HepG2 (cell line): ENCODE results near the gene OPRL1. TPM values are rescaled to one million over a fixed set of nuclear protein-coding genes. Genes with fewer than 3 reads are reported as not detected.

Experiments
- ARNT ChIP-seq: fragments of 450-650 bp; IDR thresholded peaks from 2 replicates; pipeline ENCODE4 v1.6.1; 2017
- CREB3 ChIP-seq: sonication (generic); formaldehyde crosslinking; IDR thresholded peaks from 2 replicates; pipeline ENCODE4 v1.5.0; 2020; ENCODE audit warnings: missing genetic modification reagents
- E2F5 ChIP-seq: sonication (generic); formaldehyde crosslinking; conservative IDR thresholded peaks from 2 replicates; pipeline ENCODE4 v1.4.0; 2020; ENCODE audit warnings: missing genetic modification reagents
- GABPA ChIP-seq, 2 experiments: IDR thresholded peaks; 2 replicates each; pipeline ENCODE4 v1.6.1; 2011 to 2016; ENCODE audit warnings: low read depth in 2 of 2, low read length in 1 of 2, missing biosample characterization in 1 of 2, missing genetic modification characterization in 1 of 2
- HDAC1 ChIP-seq: sonication (generic); formaldehyde crosslinking; IDR thresholded peaks from 2 replicates; pipeline ENCODE4 v1.5.1; 2020; ENCODE audit warnings: mild to moderate bottlenecking, missing genetic modification reagents
- HMGA1 ChIP-seq: sonication (generic); formaldehyde crosslinking; conservative IDR thresholded peaks from 2 replicates; pipeline ENCODE4 v1.4.0; 2020; ENCODE audit warnings: missing genetic modification reagents
- KAT8 ChIP-seq: IDR thresholded peaks from 2 replicates; pipeline ENCODE4 v1.6.1; 2016; ENCODE audit warnings: missing genetic modification reagents, missing compliant biosample characterization
- MEIS2 ChIP-seq: sonication (generic); formaldehyde crosslinking; IDR thresholded peaks from 2 replicates; pipeline ENCODE4 v1.9.0; 2021; ENCODE audit warnings: mild to moderate bottlenecking, missing genetic modification reagents
- NAIF1 ChIP-seq: sonication (generic); formaldehyde crosslinking; IDR thresholded peaks from 2 replicates; pipeline ENCODE4 v1.5.0; 2020; ENCODE audit warnings: mild to moderate bottlenecking, missing genetic modification reagents, borderline replicate concordance
- NFIC ChIP-seq: IDR thresholded peaks from 2 replicates; pipeline ENCODE4 v1.6.1; 2012; ENCODE audit warnings: mild to moderate bottlenecking, low read length, inconsistent platforms
- PRMT3 ChIP-seq: sonication (generic); formaldehyde crosslinking; IDR thresholded peaks from 2 replicates; pipeline ENCODE4 v1.8.1; 2022; ENCODE audit warnings: low read depth, mild to moderate bottlenecking, moderate library complexity, missing genetic modification reagents, borderline replicate concordance
- SP1 ChIP-seq, 2 experiments: fragments of 450-650 bp in 1 of 2; sonication (generic) in 1 of 2; formaldehyde crosslinking in 1 of 2; IDR thresholded peaks; 2 replicates each; pipeline versions ENCODE4 v1.4.0 to v1.6.1; 2016 to 2020; ENCODE audit warnings: missing genetic modification reagents in 1 of 2
- ZFP1 ChIP-seq: IDR thresholded peaks from 2 replicates; pipeline ENCODE4 v1.6.1; 2016
- ZNF205 ChIP-seq: IDR thresholded peaks from 2 replicates; pipeline ENCODE4 v1.6.1; 2018; ENCODE audit warnings: missing biosample characterization, missing genetic modification reagents
- ZNF503 ChIP-seq: sonication (generic); formaldehyde crosslinking; IDR thresholded peaks from 2 replicates; pipeline ENCODE4 v1.4.0; 2020; ENCODE audit warnings: missing genetic modification reagents
- polyA plus RNA-seq, 8 experiments: library from polyadenylated mRNA; depleted of rRNA in 3 of 8; stranded (reverse) in 7 of 8; unstranded in 1 of 8; fragments of >200 nt; fragmentation: Illumina TruSeq in 4 of 8; extraction: Trizol in 4 of 8; gene quantifications; 2 replicates each; pipeline versions ENCODE4 v1.2.1 to v1.2.3, GENCODE V29; 2011 to 2016; ENCODE audit warnings: low read depth in 4 of 8, missing spikeins in 1 of 8, mixed read lengths in 1 of 8; ENCODE audit not compliant: insufficient read depth in 1 of 8
- total RNA-seq, 5 experiments: library from RNA; depleted of rRNA; stranded (reverse); fragments of >200 nt; fragmentation: Illumina TruSeq; extraction: Trizol; gene quantifications; 2 replicates each; pipeline ENCODE4 v1.2.3, GENCODE V29; 2016; ENCODE audit warnings: low read depth in 1 of 5
- TF ChIP-seq, protein P1 (sequence below): IDR thresholded peaks from 2 replicates; pipeline ENCODE4 v1.6.1; 2016
- TF ChIP-seq, protein P2 (sequence below): sonication (generic); formaldehyde crosslinking; IDR thresholded peaks from 2 replicates; pipeline ENCODE4 v1.4.0; 2020; ENCODE audit warnings: low read depth, mild to moderate bottlenecking, missing genetic modification reagents
- TF ChIP-seq, protein P3 (sequence below): sonication (generic); formaldehyde crosslinking; IDR thresholded peaks from 2 replicates; pipeline ENCODE4 v1.4.0; 2020; ENCODE audit warnings: missing genetic modification reagents
- TF ChIP-seq, protein P4 (sequence below): IDR thresholded peaks from 2 replicates; pipeline ENCODE4 v1.6.1; 2016; ENCODE audit warnings: mild to moderate bottlenecking

The OPRL1 gene
- total and polyA plus RNA-seq, 2 of the 13 experiments (the other 11 are each of a cell fraction or from before 2014, with no cell fraction given), result 0.35 to 0.71 TPM

DNA sequence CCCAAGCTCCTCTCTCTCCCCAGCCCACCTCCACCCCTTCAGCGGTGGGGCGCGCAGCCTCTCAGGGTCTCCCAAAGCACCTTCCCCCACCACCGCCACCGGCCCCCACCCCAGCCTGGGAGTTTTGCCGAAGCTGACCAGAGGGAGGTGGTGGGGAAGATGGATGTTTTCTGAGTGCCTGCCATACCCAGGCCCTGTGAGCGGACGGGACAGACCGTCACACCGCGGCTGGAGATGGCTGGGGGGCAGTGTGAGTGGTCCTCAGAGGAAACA lies 38.2 kb upstream of the OPRL1 start (continued):
- TF ChIP-seq MEIS2 (CRISPR knock-in tag) (no peak), GABPA (IDR thresholded peaks at IDR 0.05; ENCODE audit: low read depth, low read length) (no peak), GABPA (CRISPR knock-in tag; IDR thresholded peaks at IDR 0.05; ENCODE audit: low read depth) (0 out of 2 replicates have a peak, but pooled peaks have one; percentile 2), ARNT (no peak), E2F5 (no peak; the same call in 1 of the 2 replicates), NAIF1 (CRISPR knock-in tag) (no peak), NFIC (no peak; the same call in 1 of the 2 replicates), KAT8 (no peak), ZNF503 (peak; percentile 5; the same call in 1 of the 2 replicates), HMGA1 (CRISPR knock-in tag) (no peak), ZNF205 (CRISPR knock-in tag) (no peak), PRMT3 (no peak), ZFP1 (no peak), CREB3 (CRISPR knock-in tag) (0 out of 2 replicates have a peak, but pooled peaks have one; percentile 5), SP1 (IDR thresholded peaks at IDR 0.05) (no peak), SP1 (CRISPR knock-in tag; IDR thresholded peaks at IDR 0.05) (no peak), HDAC1 (CRISPR knock-in tag) (peak; percentile 49)
- TF ChIP-seq, protein P1, sequence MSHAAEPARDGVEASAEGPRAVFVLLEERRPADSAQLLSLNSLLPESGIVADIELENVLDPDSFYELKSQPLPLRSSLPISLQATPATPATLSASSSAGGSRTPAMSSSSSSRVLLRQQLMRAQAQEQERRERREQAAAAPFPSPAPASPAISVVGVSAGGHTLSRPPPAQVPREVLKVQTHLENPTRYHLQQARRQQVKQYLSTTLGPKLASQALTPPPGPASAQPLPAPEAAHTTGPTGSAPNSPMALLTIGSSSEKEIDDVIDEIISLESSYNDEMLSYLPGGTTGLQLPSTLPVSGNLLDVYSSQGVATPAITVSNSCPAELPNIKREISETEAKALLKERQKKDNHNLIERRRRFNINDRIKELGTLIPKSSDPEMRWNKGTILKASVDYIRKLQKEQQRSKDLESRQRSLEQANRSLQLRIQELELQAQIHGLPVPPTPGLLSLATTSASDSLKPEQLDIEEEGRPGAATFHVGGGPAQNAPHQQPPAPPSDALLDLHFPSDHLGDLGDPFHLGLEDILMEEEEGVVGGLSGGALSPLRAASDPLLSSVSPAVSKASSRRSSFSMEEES (CRISPR knock-in tag), result no peak
- TF ChIP-seq, protein P2, sequence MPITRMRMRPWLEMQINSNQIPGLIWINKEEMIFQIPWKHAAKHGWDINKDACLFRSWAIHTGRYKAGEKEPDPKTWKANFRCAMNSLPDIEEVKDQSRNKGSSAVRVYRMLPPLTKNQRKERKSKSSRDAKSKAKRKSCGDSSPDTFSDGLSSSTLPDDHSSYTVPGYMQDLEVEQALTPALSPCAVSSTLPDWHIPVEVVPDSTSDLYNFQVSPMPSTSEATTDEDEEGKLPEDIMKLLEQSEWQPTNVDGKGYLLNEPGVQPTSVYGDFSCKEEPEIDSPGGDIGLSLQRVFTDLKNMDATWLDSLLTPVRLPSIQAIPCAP (CRISPR knock-in tag), result no peak
- TF ChIP-seq, protein P3, sequence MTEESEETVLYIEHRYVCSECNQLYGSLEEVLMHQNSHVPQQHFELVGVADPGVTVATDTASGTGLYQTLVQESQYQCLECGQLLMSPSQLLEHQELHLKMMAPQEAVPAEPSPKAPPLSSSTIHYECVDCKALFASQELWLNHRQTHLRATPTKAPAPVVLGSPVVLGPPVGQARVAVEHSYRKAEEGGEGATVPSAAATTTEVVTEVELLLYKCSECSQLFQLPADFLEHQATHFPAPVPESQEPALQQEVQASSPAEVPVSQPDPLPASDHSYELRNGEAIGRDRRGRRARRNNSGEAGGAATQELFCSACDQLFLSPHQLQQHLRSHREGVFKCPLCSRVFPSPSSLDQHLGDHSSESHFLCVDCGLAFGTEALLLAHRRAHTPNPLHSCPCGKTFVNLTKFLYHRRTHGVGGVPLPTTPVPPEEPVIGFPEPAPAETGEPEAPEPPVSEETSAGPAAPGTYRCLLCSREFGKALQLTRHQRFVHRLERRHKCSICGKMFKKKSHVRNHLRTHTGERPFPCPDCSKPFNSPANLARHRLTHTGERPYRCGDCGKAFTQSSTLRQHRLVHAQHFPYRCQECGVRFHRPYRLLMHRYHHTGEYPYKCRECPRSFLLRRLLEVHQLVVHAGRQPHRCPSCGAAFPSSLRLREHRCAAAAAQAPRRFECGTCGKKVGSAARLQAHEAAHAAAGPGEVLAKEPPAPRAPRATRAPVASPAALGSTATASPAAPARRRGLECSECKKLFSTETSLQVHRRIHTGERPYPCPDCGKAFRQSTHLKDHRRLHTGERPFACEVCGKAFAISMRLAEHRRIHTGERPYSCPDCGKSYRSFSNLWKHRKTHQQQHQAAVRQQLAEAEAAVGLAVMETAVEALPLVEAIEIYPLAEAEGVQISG, result peak; percentile 13; the same call in 1 of the 2 replicates
- TF ChIP-seq, protein P4, sequence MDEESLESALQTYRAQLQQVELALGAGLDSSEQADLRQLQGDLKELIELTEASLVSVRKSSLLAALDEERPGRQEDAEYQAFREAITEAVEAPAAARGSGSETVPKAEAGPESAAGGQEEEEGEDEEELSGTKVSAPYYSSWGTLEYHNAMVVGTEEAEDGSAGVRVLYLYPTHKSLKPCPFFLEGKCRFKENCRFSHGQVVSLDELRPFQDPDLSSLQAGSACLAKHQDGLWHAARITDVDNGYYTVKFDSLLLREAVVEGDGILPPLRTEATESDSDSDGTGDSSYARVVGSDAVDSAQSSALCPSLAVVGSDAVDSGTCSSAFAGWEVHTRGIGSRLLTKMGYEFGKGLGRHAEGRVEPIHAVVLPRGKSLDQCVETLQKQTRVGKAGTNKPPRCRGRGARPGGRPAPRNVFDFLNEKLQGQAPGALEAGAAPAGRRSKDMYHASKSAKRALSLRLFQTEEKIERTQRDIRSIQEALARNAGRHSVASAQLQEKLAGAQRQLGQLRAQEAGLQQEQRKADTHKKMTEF (CRISPR knock-in tag), result no peak
